ENCODE measurements around the gene DNAJB1. TPM values are rescaled to one million over a fixed set of nuclear protein-coding genes. Genes with fewer than 3 reads are reported as not detected.

DNAJB1 gene
- total and polyA plus RNA-seq, 2 of the 13 experiments (the other 11 are each of a cell fraction or from before 2014, with no cell fraction given), result 87.5 to 97.3 TPM

GRCh38 chr19:14530005-14530348 lies 11.8 kb upstream of the DNAJB1 start (continued):
- TF ChIP-seq GFI1 (CRISPR knock-in tag; IDR thresholded peaks at IDR 0.05; ENCODE audit: borderline replicate concordance) (no peak), SPEN (CRISPR knock-in tag; IDR thresholded peaks at IDR 0.05; ENCODE audit: low read depth) (no peak), POGK (CRISPR knock-in tag; conservative IDR thresholded peaks at IDR 0.05) (0 out of 2 replicates have a peak, but pooled peaks have one; percentile 56), DBP (CRISPR knock-in tag; IDR thresholded peaks at IDR 0.05; ENCODE audit: not compliant biosample characterization) (no peak), PHF20 (CRISPR knock-in tag; IDR thresholded peaks at IDR 0.05) (no peak), PHF21A (CRISPR knock-in tag; IDR thresholded peaks at IDR 0.05) (peak; percentile 3; the same call in 1 of the 2 replicates), ZBTB25 (CRISPR knock-in tag; IDR thresholded peaks at IDR 0.05) (no peak), ZNF660 (CRISPR knock-in tag; IDR thresholded peaks at IDR 0.05; ENCODE audit: borderline replicate concordance, low read depth) (no peak), ZFP62 (CRISPR knock-in tag; IDR thresholded peaks at IDR 0.05) (no peak), ZNF296 (CRISPR knock-in tag; conservative IDR thresholded peaks at IDR 0.05) (no peak), SALL2 (CRISPR knock-in tag; IDR thresholded peaks at IDR 0.05) (no peak; the same call in 1 of the 2 replicates), ZNF383 (CRISPR knock-in tag; IDR thresholded peaks at IDR 0.05; ENCODE audit: borderline replicate concordance) (no peak), ZNF44 (CRISPR knock-in tag; IDR thresholded peaks at IDR 0.05) (no peak), ZBTB1 (CRISPR knock-in tag; IDR thresholded peaks at IDR 0.05; ENCODE audit: borderline replicate concordance) (no peak), ZNF761 (CRISPR knock-in tag; conservative IDR thresholded peaks at IDR 0.05) (0 out of 2 replicates have a peak, but pooled peaks have one; percentile 28), RFXANK (CRISPR knock-in tag; IDR thresholded peaks at IDR 0.05) (no peak), TFE3 (CRISPR knock-in tag; IDR thresholded peaks at IDR 0.05) (no peak), JUND (CRISPR knock-in tag; IDR thresholded peaks at IDR 0.05) (no peak), HNRNPK (IDR thresholded peaks at IDR 0.05; ENCODE audit: low read depth, low read length, poor library complexity, severe bottlenecking) (no peak), PRPF4 (IDR thresholded peaks at IDR 0.05; ENCODE audit: low read depth, low read length, poor library complexity, severe bottlenecking) (no peak), ZSCAN20 (CRISPR knock-in tag; IDR thresholded peaks at IDR 0.05; ENCODE audit: borderline replicate concordance) (no peak), ZNF431 (CRISPR knock-in tag; IDR thresholded peaks at IDR 0.05; ENCODE audit: borderline replicate concordance, low read depth) (no peak), SIN3B (IDR thresholded peaks at IDR 0.05; ENCODE audit: low read length) (no peak), FOXP4 (CRISPR knock-in tag; IDR thresholded peaks at IDR 0.05) (no peak), ZNF331 (CRISPR knock-in tag; IDR thresholded peaks at IDR 0.05) (no peak)
